BE2C (cell line): ENCODE measurements around the gene ZSCAN12.
A peak's percentile ranks its signal among the peaks of the same experiment; 100 is the strongest.

Experiments used
- DNase-seq: peaks from one replicate; pipeline ENCODE4 v3.0.0-alpha.2; 2020
- H3K27me3 ChIP-seq: fragments of 250-450 bp; sonication (Bioruptor Pico); 2 replicates; pipeline ENCODE4 v1.5.1; 2020; ENCODE audit warnings: mild to moderate bottlenecking
- H3K36me3 ChIP-seq: fragments of 250-450 bp; sonication (Bioruptor Pico); 2 replicates; pipeline ENCODE4 v1.5.1; 2020; ENCODE audit warnings: mild to moderate bottlenecking
- H3K4me1 ChIP-seq: fragments of 250-450 bp; sonication (Bioruptor Pico); 2 replicates; pipeline ENCODE4 v1.5.1; 2020
- H3K4me3 ChIP-seq: 2 replicates; pipeline ENCODE4 v1.5.1; 2011; ENCODE audit warnings: low read depth, low read length
- H3K9me3 ChIP-seq: fragments of 250-450 bp; sonication (Bioruptor Pico); 2 replicates; pipeline ENCODE4 v1.5.1; 2020
- TF ChIP-seq, protein P1 (sequence below): IDR thresholded peaks from 2 replicates; pipeline ENCODE4 v1.5.1; 2012; ENCODE audit warnings: mild to moderate bottlenecking, low read depth, low read length

The ZSCAN12 gene

DNA sequence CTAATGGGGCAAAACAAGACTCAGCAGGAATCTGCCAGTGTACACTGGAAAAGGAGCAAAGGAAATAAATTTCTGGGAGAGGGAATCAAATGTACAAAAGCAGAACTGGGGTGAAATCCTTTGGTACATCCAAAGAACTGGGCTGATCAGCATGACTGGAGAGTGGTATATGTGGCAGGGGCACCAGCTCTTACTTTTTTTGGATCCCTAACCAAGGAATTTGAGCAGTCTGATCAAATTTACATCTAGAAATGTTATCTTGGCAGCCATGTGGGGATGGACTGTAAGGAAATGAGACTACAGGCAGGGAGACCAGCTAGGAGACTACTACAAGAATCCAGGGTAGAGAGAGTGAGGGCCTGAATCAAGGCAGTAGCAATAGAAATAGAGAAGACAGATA is 62.4 kb downstream of the ZSCAN12 start:
- no peak overlapping the region for H3K4me3 ChIP-seq
- H3K9me3 ChIP-seq = no peaks in the 10 kb centered on the region

DNA sequence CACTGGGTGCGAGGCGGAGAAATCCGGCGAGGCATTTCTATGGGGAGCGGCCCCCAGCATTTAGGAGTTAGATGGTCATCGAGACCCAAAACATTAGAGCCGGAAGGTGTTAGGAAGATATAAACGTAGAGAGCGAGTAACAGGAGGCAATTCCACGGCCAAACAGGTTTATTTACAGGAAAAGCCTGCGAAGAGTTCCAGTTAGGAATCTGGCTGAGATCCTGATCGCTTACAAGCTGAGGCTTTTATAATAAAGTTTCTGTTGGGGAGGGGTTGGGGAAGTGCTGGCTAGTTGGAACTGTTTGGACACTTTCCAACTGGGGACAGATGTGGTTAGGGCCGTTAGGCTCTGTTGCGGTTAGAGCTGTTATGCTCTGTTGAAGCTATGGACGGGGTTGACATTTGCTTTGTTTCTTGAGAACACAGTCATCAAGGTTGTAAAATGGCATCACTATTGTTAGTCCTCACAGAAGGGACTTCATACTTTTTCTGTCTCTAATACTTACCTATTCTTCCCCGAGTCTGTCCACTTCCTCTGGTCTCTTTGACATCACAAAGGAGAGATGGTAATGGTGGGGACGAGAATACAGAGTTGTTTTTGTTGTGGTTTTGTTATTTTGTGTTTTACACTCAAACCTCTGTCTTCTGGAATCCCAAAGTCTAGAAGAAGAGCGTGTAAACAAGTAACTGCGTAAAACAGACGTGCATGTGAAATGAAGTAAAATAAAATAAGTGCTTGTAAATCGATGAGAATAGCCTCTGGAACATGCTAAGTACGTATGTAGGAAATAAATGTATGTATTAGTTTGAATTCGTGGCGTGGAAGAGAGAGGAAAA is 63.0 kb downstream of the ZSCAN12 start:
- no peaks in the 10 kb centered on the region for H3K27me3 ChIP-seq
- H3K36me3 ChIP-seq = no peaks in the 10 kb centered on the region
- peaks cover 4% of the 10 kb centered on the region; the same call in 1 of the 2 replicates for H3K4me1 ChIP-seq
- TF ChIP-seq, protein P1, sequence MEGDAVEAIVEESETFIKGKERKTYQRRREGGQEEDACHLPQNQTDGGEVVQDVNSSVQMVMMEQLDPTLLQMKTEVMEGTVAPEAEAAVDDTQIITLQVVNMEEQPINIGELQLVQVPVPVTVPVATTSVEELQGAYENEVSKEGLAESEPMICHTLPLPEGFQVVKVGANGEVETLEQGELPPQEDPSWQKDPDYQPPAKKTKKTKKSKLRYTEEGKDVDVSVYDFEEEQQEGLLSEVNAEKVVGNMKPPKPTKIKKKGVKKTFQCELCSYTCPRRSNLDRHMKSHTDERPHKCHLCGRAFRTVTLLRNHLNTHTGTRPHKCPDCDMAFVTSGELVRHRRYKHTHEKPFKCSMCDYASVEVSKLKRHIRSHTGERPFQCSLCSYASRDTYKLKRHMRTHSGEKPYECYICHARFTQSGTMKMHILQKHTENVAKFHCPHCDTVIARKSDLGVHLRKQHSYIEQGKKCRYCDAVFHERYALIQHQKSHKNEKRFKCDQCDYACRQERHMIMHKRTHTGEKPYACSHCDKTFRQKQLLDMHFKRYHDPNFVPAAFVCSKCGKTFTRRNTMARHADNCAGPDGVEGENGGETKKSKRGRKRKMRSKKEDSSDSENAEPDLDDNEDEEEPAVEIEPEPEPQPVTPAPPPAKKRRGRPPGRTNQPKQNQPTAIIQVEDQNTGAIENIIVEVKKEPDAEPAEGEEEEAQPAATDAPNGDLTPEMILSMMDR = no peak
- H3K4me3 ChIP-seq = peak overlapping the region; percentile 82
- DNase-seq = peak; percentile 37
- H3K9me3 ChIP-seq = no peaks in the 10 kb centered on the region

More for the DNA sequence above, 62.4 kb downstream of the ZSCAN12 start:
- no peak for DNase-seq
- Histone ChIP-seq H3K36me3 (no peaks in the 10 kb centered on the region), H3K4me1 (peaks cover 4% of the 10 kb centered on the region; the same call in 1 of the 2 replicates), H3K27me3 (no peaks in the 10 kb centered on the region)
- TF ChIP-seq, protein P1 = no peak

DNA sequence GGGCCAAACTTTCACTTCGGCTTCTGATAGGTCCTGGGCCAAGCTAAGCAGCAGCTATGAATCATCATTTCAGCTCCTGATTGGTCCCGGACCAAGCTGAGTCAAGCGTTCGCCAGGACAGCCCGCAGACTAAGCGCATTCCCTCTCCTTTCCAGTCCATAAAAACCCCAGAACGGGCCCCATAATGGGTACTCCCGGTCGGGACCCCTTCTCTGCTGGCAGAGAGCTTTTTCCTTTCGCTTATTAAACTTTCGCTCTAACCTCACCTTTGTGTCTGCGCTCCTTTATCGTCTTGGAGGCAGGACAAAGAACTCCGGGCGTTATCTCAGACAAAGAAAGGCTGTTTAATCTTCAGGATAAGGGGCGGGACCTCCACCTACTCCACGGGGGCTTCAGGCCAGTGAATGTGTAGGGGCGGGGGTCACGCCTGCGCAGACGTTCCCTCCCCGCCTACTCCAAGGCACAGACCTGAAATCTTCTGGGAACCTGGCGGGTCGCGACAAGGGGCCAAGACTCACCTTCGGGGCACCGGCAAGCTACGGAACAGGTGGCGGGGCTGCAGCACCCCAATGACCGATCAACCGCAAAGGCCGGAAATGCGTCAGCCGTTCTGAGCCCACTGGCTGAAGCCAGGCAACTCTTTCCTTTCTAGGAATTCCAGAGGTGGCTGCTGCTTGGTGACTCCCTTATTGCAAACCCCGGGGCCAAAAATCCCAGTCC is 63.8 kb downstream of the ZSCAN12 start, which contains the start of gene ZSCAN31:
ZSCAN31 (minus strand) TSS at position 585 of the 720 bp plus-strand sequence. CDS start 6,465 bp downstream, outside the sequence.
- peak; percentile 95 for DNase-seq
- no peaks in the 10 kb centered on the region for H3K36me3 ChIP-seq
- H3K4me1 ChIP-seq = peaks cover 4% of the 10 kb centered on the region; the same call in 1 of the 2 replicates
- no peaks in the 10 kb centered on the region for H3K9me3 ChIP-seq
- peak within 1 kb of the TSS; percentile 82 for H3K4me3 ChIP-seq
- no peaks in the 10 kb centered on the region for H3K27me3 ChIP-seq
- TF ChIP-seq, protein P1 = no peak

DNA sequence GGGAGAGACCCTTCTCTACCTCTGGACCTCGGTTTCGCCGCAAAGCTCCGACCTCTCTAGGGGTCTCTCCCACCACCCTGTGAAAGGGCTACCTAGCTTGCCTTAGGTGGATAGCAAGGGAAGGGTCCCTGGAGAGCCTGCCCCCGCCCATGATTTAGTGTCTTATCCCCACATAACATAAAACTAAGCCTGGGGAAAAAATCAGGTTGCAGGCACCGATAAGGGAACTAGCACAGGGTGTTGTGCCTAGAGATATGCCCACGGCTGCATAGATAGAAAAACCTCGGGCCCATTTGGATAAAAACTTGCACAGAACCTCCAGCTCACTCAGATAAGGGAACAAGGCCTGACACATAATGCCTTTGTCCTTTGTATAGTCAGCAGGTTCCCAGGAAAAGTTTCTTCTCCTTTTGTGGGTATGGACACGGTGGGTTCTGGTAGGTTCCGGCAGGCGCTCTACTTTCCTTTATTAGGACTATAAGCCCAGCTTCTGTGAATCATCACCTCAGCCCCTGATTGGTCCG is 64.4 kb downstream of the ZSCAN12 start:
- DNase-seq = no peak
- TF ChIP-seq, protein P1 = no peak
- Histone ChIP-seq H3K4me1 (peaks cover 7% of the 10 kb centered on the region), H3K9me3 (no peaks in the 10 kb centered on the region), H3K36me3 (no peaks in the 10 kb centered on the region), H3K4me3 (peak overlapping the region; percentile 82), H3K27me3 (no peaks in the 10 kb centered on the region)

DNA sequence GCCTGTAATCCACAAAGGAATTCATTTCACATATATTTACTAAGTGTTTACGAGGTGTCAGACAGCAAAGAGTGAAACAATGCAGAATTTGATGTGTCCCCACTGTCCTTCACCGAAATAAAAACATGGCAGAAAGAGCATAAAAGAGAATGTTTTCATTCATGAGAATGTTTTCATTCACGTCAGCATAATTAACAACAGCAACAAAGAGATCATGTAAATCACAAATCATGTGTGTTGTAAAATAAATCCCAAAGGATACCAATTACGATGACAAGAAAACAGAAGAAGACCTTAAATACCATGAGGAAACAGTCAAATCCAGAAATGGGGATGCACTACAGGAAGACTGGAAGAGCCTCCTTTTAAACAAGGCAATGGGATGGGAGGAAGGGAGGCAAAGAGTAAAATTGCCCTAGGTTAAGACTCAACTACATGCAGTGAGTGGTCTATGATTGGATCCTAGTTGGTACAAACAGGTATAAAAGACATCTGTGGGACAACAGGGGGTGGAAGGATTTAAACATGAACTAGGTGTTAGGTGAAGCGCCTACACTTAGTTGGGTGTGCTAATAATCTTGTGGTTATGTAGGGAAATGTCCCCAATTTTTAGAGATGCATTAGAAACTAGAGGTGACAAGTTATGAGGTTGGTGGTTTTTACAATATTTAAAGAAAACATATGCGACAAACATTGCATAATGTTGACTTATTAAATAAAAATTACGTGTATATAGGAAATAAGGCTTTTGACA is 65.1 kb downstream of the ZSCAN12 start:
- DNase-seq = no peak
- Histone ChIP-seq H3K4me1 (peaks cover 7% of the 10 kb centered on the region), H3K36me3 (no peaks in the 10 kb centered on the region), H3K4me3 (peak overlapping the region; percentile 82), H3K9me3 (no peaks in the 10 kb centered on the region), H3K27me3 (no peaks in the 10 kb centered on the region)
- TF ChIP-seq, protein P1 = no peak
